Endodermal cell (in vitro differentiated cells): ENCODE data around the gene NCOA3. TPM values are rescaled to one million over a fixed set of nuclear protein-coding genes. Genes with fewer than 3 reads are reported as not detected.

ENCODE experiments used
- DNase-seq: peaks from one replicate; pipeline ENCODE4 v3.0.0-alpha.2; 2017
- H3K27ac ChIP-seq: 2 replicates; pipeline ENCODE4 v1.5.1; 2013; ENCODE audit warnings: mild to moderate bottlenecking, low read depth, low read length, moderate library complexity
- H3K27me3 ChIP-seq: 2 replicates; pipeline ENCODE4 v1.6.1; 2013; ENCODE audit warnings: mild to moderate bottlenecking, low read length, moderate library complexity; ENCODE audit not compliant: insufficient read depth, control insufficient read depth, poor library complexity, severe bottlenecking
- H3K36me3 ChIP-seq: 2 replicates; pipeline ENCODE4 v1.7.0; 2013; ENCODE audit warnings: mild to moderate bottlenecking, low read length, moderate library complexity; ENCODE audit not compliant: control insufficient read depth, insufficient read depth
- H3K4me1 ChIP-seq: one replicate; pipeline ENCODE4 v1.7.0; 2013; ENCODE audit warnings: low read length; ENCODE audit not compliant: control insufficient read depth, insufficient read depth
- H3K4me3 ChIP-seq: 2 replicates; pipeline ENCODE4 v1.5.1; 2013; ENCODE audit warnings: mild to moderate bottlenecking, low read length, moderate library complexity
- H3K9ac ChIP-seq: 2 replicates; pipeline ENCODE4 v1.6.1; 2013; ENCODE audit warnings: mild to moderate bottlenecking, low read length, moderate library complexity; ENCODE audit not compliant: poor library complexity, severe bottlenecking; ENCODE audit errors: extremely low read depth
- H3K9me3 ChIP-seq: 2 replicates; pipeline ENCODE4 v1.6.1; 2013; ENCODE audit warnings: mild to moderate bottlenecking, low read length, moderate library complexity; ENCODE audit not compliant: control insufficient read depth
- H3K27ac Mint-ChIP-seq: 2 replicates; pipeline ENCODE4 v1.8.0; 2020; ENCODE audit warnings: mixed read lengths
- H3K27me3 Mint-ChIP-seq: 2 replicates; pipeline ENCODE4 v1.8.0; 2021; ENCODE audit warnings: mild to moderate bottlenecking, mixed read lengths; ENCODE audit not compliant: insufficient read depth
- H3K36me3 Mint-ChIP-seq: 2 replicates; pipeline ENCODE4 v1.8.0; 2020; ENCODE audit warnings: low read depth, mixed read lengths
- H3K4me1 Mint-ChIP-seq: 2 replicates; pipeline ENCODE4 v1.8.0; 2020; ENCODE audit warnings: mixed read lengths
- H3K4me3 Mint-ChIP-seq: 2 replicates; pipeline ENCODE4 v1.8.0; 2020; ENCODE audit warnings: mild to moderate bottlenecking, moderate library complexity, mixed read lengths
- H3K9me3 Mint-ChIP-seq: 2 replicates; pipeline ENCODE4 v1.8.0; 2020; ENCODE audit warnings: mild to moderate bottlenecking, mixed read lengths
- WGBS, 2 experiments: methylation state at CpG; one replicate each; pipeline versions ENCODE4 v1.1.5 to v1.1.7; 2013; ENCODE audit warnings: missing lambda C conversion rate in 2 of 2, mixed read lengths in 1 of 2; ENCODE audit not compliant: insufficient coverage in 1 of 2, insufficient read length in 1 of 2; 5-methylcytosine and 5-hydroxymethylcytosine counted together
- total RNA-seq, 2 donors: library from RNA; stranded (reverse); fragmentation: NEBNext Ultra II Directional in 1 of 2; extraction: Animal tissue kit (Norgen Biotek cat#: 25700) in 1 of 2; gene quantifications; 2 replicates in 1 of 2; 3 replicates in 1 of 2; pipeline ENCODE4 v1.2.1, GENCODE V29; 2021
- TF ChIP-seq, protein P1 (sequence below): fragments of 200-600 bp; sonication (generic); conservative IDR thresholded peaks from 2 replicates; pipeline ENCODE4 v1.5.0; 2021; ENCODE audit warnings: antibody characterized with exemption, mild to moderate bottlenecking

NCOA3 gene
- total RNA-seq, 2 donors from 2014 or later, result 38.6 TPM

GRCh38 chr20:47490795-47491194 lies 10.9 kb upstream of the NCOA3 start:
- 100% methylated on average over 1 of the region's 2 CpGs; no CpG with 5 or more reads in 1 of the 2 experiments for WGBS, 2 experiments
- Histone ChIP-seq H3K36me3 (no peaks in the 10 kb centered on the region), H3K27ac (no peak overlapping the region), H3K9ac (no peak overlapping the region), H3K4me3 (no peak overlapping the region), H3K27me3 (no peaks in the 10 kb centered on the region), H3K4me1 (peaks cover 2% of the 10 kb centered on the region), H3K9me3 (no peaks in the 10 kb centered on the region)
- no peaks in the 10 kb centered on the region for H3K36me3 Mint-ChIP-seq
- no peaks in the 10 kb centered on the region for H3K9me3 Mint-ChIP-seq
- no peaks in the 10 kb centered on the region for H3K27me3 Mint-ChIP-seq
- no peak for DNase-seq
- H3K4me1 Mint-ChIP-seq, result peaks cover 19% of the 10 kb centered on the region
- H3K4me3 Mint-ChIP-seq, result no peak overlapping the region
- no peak overlapping the region for H3K27ac Mint-ChIP-seq
- TF ChIP-seq, protein P1, sequence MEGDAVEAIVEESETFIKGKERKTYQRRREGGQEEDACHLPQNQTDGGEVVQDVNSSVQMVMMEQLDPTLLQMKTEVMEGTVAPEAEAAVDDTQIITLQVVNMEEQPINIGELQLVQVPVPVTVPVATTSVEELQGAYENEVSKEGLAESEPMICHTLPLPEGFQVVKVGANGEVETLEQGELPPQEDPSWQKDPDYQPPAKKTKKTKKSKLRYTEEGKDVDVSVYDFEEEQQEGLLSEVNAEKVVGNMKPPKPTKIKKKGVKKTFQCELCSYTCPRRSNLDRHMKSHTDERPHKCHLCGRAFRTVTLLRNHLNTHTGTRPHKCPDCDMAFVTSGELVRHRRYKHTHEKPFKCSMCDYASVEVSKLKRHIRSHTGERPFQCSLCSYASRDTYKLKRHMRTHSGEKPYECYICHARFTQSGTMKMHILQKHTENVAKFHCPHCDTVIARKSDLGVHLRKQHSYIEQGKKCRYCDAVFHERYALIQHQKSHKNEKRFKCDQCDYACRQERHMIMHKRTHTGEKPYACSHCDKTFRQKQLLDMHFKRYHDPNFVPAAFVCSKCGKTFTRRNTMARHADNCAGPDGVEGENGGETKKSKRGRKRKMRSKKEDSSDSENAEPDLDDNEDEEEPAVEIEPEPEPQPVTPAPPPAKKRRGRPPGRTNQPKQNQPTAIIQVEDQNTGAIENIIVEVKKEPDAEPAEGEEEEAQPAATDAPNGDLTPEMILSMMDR, result no peak

GRCh38 chr20:47492284-47492683 lies 9.4 kb upstream of the NCOA3 start:
- Histone ChIP-seq H3K36me3 (no peaks in the 10 kb centered on the region), H3K4me1 (no peaks in the 10 kb centered on the region), H3K4me3 (no peak overlapping the region), H3K27me3 (no peaks in the 10 kb centered on the region), H3K27ac (no peak overlapping the region), H3K9me3 (no peaks in the 10 kb centered on the region), H3K9ac (no peak overlapping the region)
- no peak overlapping the region for H3K4me3 Mint-ChIP-seq
- H3K27me3 Mint-ChIP-seq, result no peaks in the 10 kb centered on the region
- H3K4me1 Mint-ChIP-seq, result peaks cover 14% of the 10 kb centered on the region
- DNase-seq, result no peak
- TF ChIP-seq, protein P1, result no peak
- H3K27ac Mint-ChIP-seq, result no peak overlapping the region
- no peaks in the 10 kb centered on the region for H3K36me3 Mint-ChIP-seq
- H3K9me3 Mint-ChIP-seq, result no peaks in the 10 kb centered on the region
- WGBS, 2 experiments, result 95 to 98% methylated on average over 3 of the region's 3 CpGs

DNA sequence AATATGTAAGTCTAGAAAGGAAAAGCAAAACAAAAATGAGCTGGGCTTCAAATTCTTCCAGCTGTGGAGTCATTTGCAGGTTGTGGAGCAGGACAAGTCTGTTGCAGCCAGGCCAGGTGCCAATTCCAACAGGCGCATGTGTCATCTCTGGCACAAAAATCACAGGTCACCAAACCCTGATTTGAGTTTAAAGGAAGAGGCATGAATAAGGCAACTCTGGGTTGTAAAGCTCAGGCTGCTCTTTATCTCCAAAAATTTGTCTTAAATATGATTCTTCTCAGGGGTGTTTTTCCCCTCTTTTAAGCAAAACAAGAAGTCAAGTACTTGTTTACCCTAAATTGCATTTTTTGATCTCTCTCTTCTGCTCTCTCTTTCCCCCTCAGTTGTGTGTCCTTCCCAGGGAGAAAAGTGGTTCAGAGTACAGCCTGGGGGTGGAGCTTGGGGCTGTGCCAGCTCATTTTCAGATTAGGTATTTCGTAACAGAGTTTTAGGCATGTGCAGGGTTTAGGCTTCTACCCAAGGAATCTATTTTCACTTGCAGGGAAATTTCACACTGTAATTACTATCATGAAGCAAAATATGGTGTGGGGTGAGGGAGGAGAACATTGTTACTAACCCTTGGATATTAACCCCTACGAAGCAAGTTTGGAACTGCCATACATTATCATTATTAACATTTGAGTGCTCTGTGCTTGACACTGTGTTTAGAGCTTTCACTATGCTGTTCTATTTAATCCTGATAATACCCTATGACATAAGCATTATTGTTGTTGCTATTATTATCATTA lies 8.3 kb upstream of the NCOA3 start:
- no peak overlapping the region for H3K4me3 ChIP-seq
- H3K27me3 Mint-ChIP-seq, result no peaks in the 10 kb centered on the region
- peaks cover 9% of the 10 kb centered on the region for H3K4me1 Mint-ChIP-seq
- no peak overlapping the region for H3K4me3 Mint-ChIP-seq
- no peaks in the 10 kb centered on the region for H3K9me3 ChIP-seq
- no peaks in the 10 kb centered on the region for H3K27me3 ChIP-seq
- no peaks in the 10 kb centered on the region for H3K36me3 Mint-ChIP-seq
- H3K36me3 ChIP-seq, result no peaks in the 10 kb centered on the region
- H3K9ac ChIP-seq, result no peak overlapping the region
- DNase-seq, result no peak
- TF ChIP-seq, protein P1, result no peak
- H3K9me3 Mint-ChIP-seq, result no peaks in the 10 kb centered on the region
- no peak overlapping the region for H3K27ac ChIP-seq
- no peak overlapping the region for H3K27ac Mint-ChIP-seq
- 80 to 90% methylated on average over 2 to 3 of the region's 3 CpGs for WGBS, 2 experiments
- no peaks in the 10 kb centered on the region for H3K4me1 ChIP-seq
